Endothelial cell of umbilical vein (primary cell): ENCODE measurements around the gene PYHIN1. TPM values are rescaled to one million over a fixed set of nuclear protein-coding genes. Genes with fewer than 3 reads are reported as not detected.

Experiments used
- BruUV-seq: library from RNA; stranded (reverse); fragments of 400-500 nt; replicated peaks from 2 replicates; lab custom pipeline; 2021; lab: Mats Ljungman, UMichigan
- CTCF ChIA-PET: fragments of 300-600, 350-600 bp; sonication (Branson Sonifier 250); formaldehyde crosslinking; loops from one replicate; lab custom pipeline; 2021; ENCODE audit warnings: antibody characterized with exemption, inconsistent platforms; lab: Charles Lee
- POLR2A ChIA-PET: fragments of 300-600, 350-600 bp; sonication (Branson Sonifier 250); formaldehyde crosslinking; loops from one replicate; lab custom pipeline; 2021; ENCODE audit warnings: antibody characterized with exemption, inconsistent platforms; lab: Charles Lee
- DNase-seq: peaks from one replicate; pipeline ENCODE4 v3.0.0-alpha.2; 2011; ENCODE audit warnings: low read depth, low spot score
- FAIRE-seq: peaks from 2 replicates; lab custom pipeline; 2011; peaks lifted over from hg19 to GRCh38; lab: Jason Lieb, UNC
- H2AFZ ChIP-seq: 2 replicates; pipeline ENCODE4 v1.6.0; 2012; ENCODE audit warnings: low read depth, low read length, control low read depth, inconsistent platforms
- H3K27ac ChIP-seq: 2 replicates; pipeline ENCODE4 v1.5.1; 2011; ENCODE audit warnings: low read depth, mild to moderate bottlenecking, control low read depth, low read length, moderate library complexity; ENCODE audit not compliant: insufficient read depth
- H3K27me3 ChIP-seq, 2 experiments: 2 replicates each; pipeline versions ENCODE4 v1.6.0 to v1.6.1; 2011; ENCODE audit warnings: low read length in 2 of 2, mixed read lengths in 1 of 2; ENCODE audit not compliant: control insufficient read depth in 2 of 2, insufficient read depth in 2 of 2
- H3K36me3 ChIP-seq, 2 experiments: 2 replicates in 1 of 2; 3 replicates in 1 of 2; pipeline ENCODE4 v1.5.1; 2011; ENCODE audit warnings: low read length in 2 of 2, mild to moderate bottlenecking in 1 of 2, moderate library complexity in 1 of 2; ENCODE audit not compliant: control insufficient read depth in 2 of 2, insufficient read depth in 2 of 2; ENCODE audit errors: extremely low read depth in 1 of 2
- H3K4me1 ChIP-seq: 3 replicates; pipeline ENCODE4 v1.5.1; 2011; ENCODE audit warnings: mild to moderate bottlenecking, low read length; ENCODE audit not compliant: control insufficient read depth, insufficient read depth; ENCODE audit errors: extremely low read depth
- H3K4me2 ChIP-seq: 2 replicates; pipeline ENCODE4 v1.6.1; 2011; ENCODE audit warnings: low read length, control low read depth, mixed read lengths; ENCODE audit not compliant: insufficient read depth
- H3K4me3 ChIP-seq, 3 experiments: fragments of 200-600 bp in 1 of 3; sonication (generic), shearing (Covaris generic) in 1 of 3; replicated peaks in 1 of 3; 2 replicates each; pipeline ENCODE4 v1.5.1; 2011 to 2016; ENCODE audit warnings: control low read depth in 3 of 3, low read length in 3 of 3, mild to moderate bottlenecking in 2 of 3, inconsistent platforms in 1 of 3, low read depth in 1 of 3, moderate library complexity in 1 of 3; ENCODE audit not compliant: insufficient read depth in 1 of 3
- H3K79me2 ChIP-seq: 2 replicates; pipeline ENCODE4 v1.6.0; 2012; ENCODE audit warnings: low read length, inconsistent platforms; ENCODE audit not compliant: control insufficient read depth, insufficient read depth
- H3K9ac ChIP-seq: replicated peaks from 2 replicates; pipeline ENCODE3; 2011; ENCODE audit warnings: low read length, control low read depth; ENCODE audit not compliant: insufficient read depth; ENCODE audit errors: extremely low read depth
- H3K9me1 ChIP-seq: replicated peaks from 3 replicates; pipeline ENCODE4 v1.6.0; 2011; ENCODE audit warnings: mild to moderate bottlenecking, low read length; ENCODE audit not compliant: control insufficient read depth, insufficient read depth; ENCODE audit errors: extremely low read depth
- H3K9me3 ChIP-seq: replicated peaks from 2 replicates; pipeline ENCODE4 v1.5.1; 2012; ENCODE audit warnings: low read length, inconsistent platforms; ENCODE audit not compliant: control insufficient read depth, insufficient read depth
- H4K20me1 ChIP-seq: replicated peaks from 2 replicates; pipeline ENCODE3; 2011; ENCODE audit warnings: mild to moderate bottlenecking, low read length; ENCODE audit not compliant: control insufficient read depth, insufficient read depth; ENCODE audit errors: extremely low read depth
- CTCF ChIP-seq, 2 donors: IDR thresholded peaks; 1 replicate in 1 of 2; 2 replicates in 1 of 2; pipeline ENCODE4 v1.5.1; 2011; ENCODE audit warnings: low read length in 2 of 2, mild to moderate bottlenecking in 2 of 2, moderate library complexity in 2 of 2, control low read depth in 1 of 2, inconsistent platforms in 1 of 2, low read depth in 1 of 2; ENCODE audit not compliant: insufficient read depth in 1 of 2; ENCODE audit errors: extremely low read depth in 1 of 2
- EZH2 ChIP-seq: IDR thresholded peaks from 2 replicates; pipeline ENCODE4 v1.6.1; 2012; ENCODE audit warnings: borderline replicate concordance, low read depth, mild to moderate bottlenecking, moderate library complexity, low read length, inconsistent platforms; ENCODE audit not compliant: severe bottlenecking
- GATA2 ChIP-seq: IDR thresholded peaks from 2 replicates; pipeline ENCODE4 v1.7.0; 2011; ENCODE audit warnings: low read depth, mild to moderate bottlenecking, moderate library complexity, mixed read lengths, low read length; ENCODE audit not compliant: insufficient read length, insufficient read depth
- JUN ChIP-seq: IDR thresholded peaks from 2 replicates; pipeline ENCODE4 v1.6.1; 2011; ENCODE audit warnings: borderline replicate concordance, low read depth; ENCODE audit not compliant: insufficient read length, insufficient read depth
- MAX ChIP-seq: IDR thresholded peaks from 2 replicates; pipeline ENCODE4 v1.6.1; 2011; ENCODE audit not compliant: insufficient read depth, insufficient read length
- POLR2A ChIP-seq: IDR thresholded peaks from 2 replicates; pipeline ENCODE4 v1.6.1; 2012; ENCODE audit warnings: low read depth, mild to moderate bottlenecking, control low read depth, low read length
- POLR2AphosphoS5 ChIP-seq: IDR thresholded peaks from 2 replicates; pipeline ENCODE4 v1.6.1; 2012; ENCODE audit warnings: low read depth, mild to moderate bottlenecking, control low read depth, low read length, moderate library complexity; ENCODE audit not compliant: insufficient read depth
- dilution Hi-C: fragments of 300-500 bp; cut with MboI; formaldehyde crosslinking; loops from one replicate; pipeline ENCODE4 v1.15.0; 2019; ENCODE audit warnings: low sequenced_read_pairs; ENCODE audit not compliant: extremely low pct_ligation_motif_present
- intact Hi-C: fragments of 100-400 bp; cut with micrococcal nuclease; formaldehyde crosslinking; loops from one replicate; pipeline ENCODE4 v1.10.0; 2022
- polyA plus RNA-seq, 4 experiments: library from polyadenylated mRNA; depleted of rRNA in 3 of 4; stranded (reverse) in 3 of 4; unstranded in 1 of 4; fragments of >200 nt; gene quantifications; 2 replicates each; pipeline versions ENCODE4 v1.2.1 to v1.2.3, GENCODE V29; 2011 to 2012; ENCODE audit warnings: missing spikeins in 1 of 4
- total RNA-seq: library from RNA; stranded (reverse); gene quantifications from 2 replicates; pipeline ENCODE4 v1.2.3, GENCODE V29; 2021

PYHIN1 gene
- total and polyA plus RNA-seq, 2 donors (not counting 3 experiments of a cell fraction or from before 2014, with no cell fraction given), result not detected

- H2AFZ ChIP-seq, result no peak overlapping the region
- H3K9me1 ChIP-seq, result no peaks in the 10 kb centered on the region
- peaks cover 29% of the 10 kb centered on the region for H3K79me2 ChIP-seq
- H3K9me3 ChIP-seq, result no peaks in the 10 kb centered on the region
- H3K9ac ChIP-seq, result no peak overlapping the region
- H4K20me1 ChIP-seq, result no peaks in the 10 kb centered on the region
- no peak overlapping the region for H3K4me2 ChIP-seq
- no peaks in the 10 kb centered on the region for H3K27me3 ChIP-seq
- H3K36me3 ChIP-seq, result no peaks in the 10 kb centered on the region
- peaks cover 20% of the 10 kb centered on the region for H3K4me1 ChIP-seq
- ChIA-PET POLR2A (no interaction called here), CTCF (interaction anchor here (3.3 kb wide), 1 partner anchor 9 kb away, joined by 16 read pairs; no protein-coding TSS in a partner anchor)
- FAIRE-seq (no peak), DNase-seq (no peak)
- H3K4me3 ChIP-seq, result no peak overlapping the region
- no peak overlapping the region for H3K27ac ChIP-seq
- dilution Hi-C loops (no loop called here), intact Hi-C loops (no loop called here)
- no peak for TF ChIP-seq MAX
- no peak for TF ChIP-seq POLR2A
- TF ChIP-seq CTCF (IDR thresholded peaks at IDR 0.05; ENCODE audit: extremely low read depth in 1 of 2, insufficient read depth in 1 of 2, low read depth in 1 of 2, low read length in 2 of 2), result no peak
- no peak for TF ChIP-seq EZH2
- TF ChIP-seq GATA2, result no peak
- no peak for TF ChIP-seq JUN
- no peak for TF ChIP-seq POLR2AphosphoS5
- BruUV-seq, result no TSS peak
Measured at GRCh38 chr1:159007726-159008125, 76.4 kb downstream of the PYHIN1 start.
